Fibroblast of lung (primary cell): ENCODE results near the gene MRTFA. TPM values are rescaled to one million over a fixed set of nuclear protein-coding genes. Genes with fewer than 3 reads are reported as not detected.
"Not testable (repeated sequence)": the region's sequence is repeated elsewhere in the genome, so short reads cannot be mapped to it uniquely, and the experiment has no call there.

Experiments used
- DNase-seq, 2 donors: peaks; one replicate each; pipeline versions ENCODE4 v3.0.0 to v3.0.0-alpha.2; 2010; ENCODE audit warnings: low read depth in 2 of 2
- H2AFZ ChIP-seq: 2 replicates; pipeline ENCODE4 v1.5.1; 2012; ENCODE audit warnings: low read length, control low read depth, inconsistent platforms
- H3K27ac ChIP-seq: 2 replicates; pipeline ENCODE4 v1.5.1; 2011; ENCODE audit warnings: low read length, control low read depth; ENCODE audit not compliant: insufficient read depth
- H3K27me3 ChIP-seq: 2 replicates; pipeline ENCODE4 v1.5.1; 2011; ENCODE audit warnings: mild to moderate bottlenecking, low read length; ENCODE audit not compliant: control insufficient read depth, insufficient read depth
- H3K36me3 ChIP-seq: 2 replicates; pipeline ENCODE4 v1.5.1; 2011; ENCODE audit warnings: low read length; ENCODE audit not compliant: control insufficient read depth, insufficient read depth
- H3K4me1 ChIP-seq: 2 replicates; pipeline ENCODE4 v1.5.1; 2011; ENCODE audit warnings: low read length; ENCODE audit not compliant: control insufficient read depth, insufficient read depth; ENCODE audit errors: extremely low read depth
- H3K4me2 ChIP-seq: 2 replicates; pipeline ENCODE4 v1.5.1; 2011; ENCODE audit warnings: low read length, control low read depth; ENCODE audit not compliant: insufficient read depth; ENCODE audit errors: extremely low read depth
- H3K4me3 ChIP-seq, 4 experiments: fragments of 200-600 bp in 1 of 4; sonication (generic) in 1 of 4; replicated peaks in 1 of 4; 2 replicates each; pipeline ENCODE4 v1.5.1; 2011 to 2016; ENCODE audit warnings: low read length in 4 of 4, low read depth in 3 of 4, mild to moderate bottlenecking in 3 of 4, control low read depth in 2 of 4, inconsistent platforms in 1 of 4, mixed read lengths in 1 of 4; ENCODE audit not compliant: insufficient read depth in 1 of 4; ENCODE audit errors: control extremely low read depth in 1 of 4
- H3K79me2 ChIP-seq: 2 replicates; pipeline ENCODE4 v1.5.1; 2012; ENCODE audit warnings: mild to moderate bottlenecking, low read length, inconsistent platforms; ENCODE audit not compliant: control insufficient read depth, insufficient read depth
- H3K9ac ChIP-seq: 2 replicates; pipeline ENCODE4 v1.5.1; 2011; ENCODE audit warnings: mild to moderate bottlenecking, low read length, control low read depth; ENCODE audit not compliant: insufficient read depth
- H3K9me3 ChIP-seq: 2 replicates; pipeline ENCODE4 v1.5.1; 2012; ENCODE audit warnings: low read depth, low read length; ENCODE audit not compliant: control insufficient read depth, insufficient read depth
- H4K20me1 ChIP-seq: 2 replicates; pipeline ENCODE4 v1.5.1; 2011; ENCODE audit warnings: low read length; ENCODE audit not compliant: control insufficient read depth, insufficient read depth; ENCODE audit errors: extremely low read depth
- CTCF ChIP-seq, 2 donors: IDR thresholded peaks in 1 of 2; conservative IDR thresholded peaks in 1 of 2; 1 replicate in 1 of 2; 2 replicates in 1 of 2; pipeline ENCODE4 v1.5.1; 2011 to 2012; ENCODE audit warnings: low read length in 2 of 2, control low read depth in 1 of 2, inconsistent platforms in 1 of 2, low read depth in 1 of 2, mild to moderate bottlenecking in 1 of 2
- EZH2 ChIP-seq: IDR thresholded peaks from 2 replicates; pipeline ENCODE4 v1.5.1; 2012; ENCODE audit warnings: low read length, control low read depth, mild to moderate bottlenecking; ENCODE audit errors: missing control alignments
- polyA plus RNA-seq, 2 donors: library from polyadenylated mRNA; depleted of rRNA in 1 of 2; stranded (reverse) in 1 of 2; unstranded in 1 of 2; fragments of >200 nt; gene quantifications; 2 replicates each; pipeline ENCODE4 v1.2.1, GENCODE V29; 2011 to 2012; ENCODE audit warnings: missing spikeins in 1 of 2
- total RNA-seq: library from RNA; depleted of rRNA; stranded (reverse); fragments of >200 nt; gene quantifications from 2 replicates; pipeline ENCODE4 v1.2.1, GENCODE V29; 2014

Gene MRTFA
- total and polyA plus RNA-seq, 2 donors (not counting 1 experiment from before 2014, with no cell fraction given): 7.6 to 23.0 TPM

GRCh38 chr22:40679249-40679963 is 42.9 kb upstream of the MRTFA start, which contains the start of gene MCHR1:
MCHR1 (plus strand) TSS chr22:40679484; CDS start chr22:40679653, 169 bp downstream.
- Histone ChIP-seq H4K20me1 (no peaks in the 10 kb centered on the region), H3K27me3 (no peaks in the 10 kb centered on the region), H3K4me1 (peaks cover 8% of the 10 kb centered on the region), H2AFZ (peak within 1 kb of the TSS; percentile 38), H3K4me2 (peak within 1 kb of the TSS; percentile 85), H3K9me3 (no peaks in the 10 kb centered on the region), H3K4me3 (peak within 1 kb of the TSS in 1 of 4 experiments; percentile 37), H3K9ac (no peak within 1 kb of the TSS), H3K36me3 (no peaks in the 10 kb centered on the region), H3K79me2 (no peaks in the 10 kb centered on the region), H3K27ac (no peak within 1 kb of the TSS)
- peak in 1 of 2 donors; percentile 35 for DNase-seq
- no peak for TF ChIP-seq CTCF (conservative IDR thresholded peaks at IDR 0.05 in 1 of 2, IDR thresholded peaks at IDR 0.05 in 1 of 2; ENCODE audit: low read depth in 1 of 2, low read length in 2 of 2)
- TF ChIP-seq EZH2: peak; percentile 51

GRCh38 chr22:40678493-40679248 is 42.2 kb upstream of the MRTFA start:
- Histone ChIP-seq H3K4me3 (peak overlapping the region in 1 of 4 experiments; percentile 37), H4K20me1 (no peaks in the 10 kb centered on the region), H3K4me1 (peaks cover 8% of the 10 kb centered on the region), H3K27ac (no peak overlapping the region), H3K9me3 (no peaks in the 10 kb centered on the region), H3K4me2 (peak overlapping the region; percentile 85), H3K36me3 (no peaks in the 10 kb centered on the region), H3K27me3 (no peaks in the 10 kb centered on the region), H2AFZ (peak overlapping the region; percentile 38), H3K9ac (no peak overlapping the region), H3K79me2 (no peaks in the 10 kb centered on the region)
- DNase-seq: no peak
- TF ChIP-seq EZH2 (no peak), CTCF (conservative IDR thresholded peaks at IDR 0.05 in 1 of 2, IDR thresholded peaks at IDR 0.05 in 1 of 2; ENCODE audit: low read depth in 1 of 2, low read length in 2 of 2) (no peak)

- Histone ChIP-seq H3K4me2 (no peak overlapping the region), H2AFZ (no peak overlapping the region), H3K4me1 (peaks cover 8% of the 10 kb centered on the region), H3K4me3 (no peak overlapping the region), H4K20me1 (no peaks in the 10 kb centered on the region), H3K36me3 (no peaks in the 10 kb centered on the region), H3K9ac (no peak overlapping the region), H3K9me3 (no peaks in the 10 kb centered on the region), H3K27me3 (no peaks in the 10 kb centered on the region), H3K27ac (no peak overlapping the region), H3K79me2 (no peaks in the 10 kb centered on the region)
- TF ChIP-seq EZH2 (no peak), CTCF (conservative IDR thresholded peaks at IDR 0.05 in 1 of 2, IDR thresholded peaks at IDR 0.05 in 1 of 2; ENCODE audit: low read depth in 1 of 2, low read length in 2 of 2) (no peak)
- DNase-seq: no peak
These were observed 40.1 kb upstream of the MRTFA start for GRCh38 chr22:40676644-40677043.

- not testable (repeated sequence) for H3K27me3 ChIP-seq, H2AFZ ChIP-seq
These were observed 39.6 kb upstream of the MRTFA start for GRCh38 chr22:40676166-40676565.

More at GRCh38 chr22:40676166-40676565, 39.6 kb upstream of the MRTFA start:
- H3K9ac ChIP-seq, DNase-seq, H3K4me1 ChIP-seq, H3K27ac ChIP-seq, H3K4me3 ChIP-seq, H3K36me3 ChIP-seq, H3K79me2 ChIP-seq, H4K20me1 ChIP-seq, H3K4me2 ChIP-seq, H3K9me3 ChIP-seq: not testable (repeated sequence)
